ENCODE results near the gene NGEF.

GRCh38 chr2:232877940-232878511 lies 135.0 kb downstream of the NGEF start:
- TF ChIP-seq POLR2A (IDR thresholded peaks at IDR 0.05): no peak
- no peak for TF ChIP-seq CTCF (IDR thresholded peaks at IDR 0.05)
- TF ChIP-seq POLR2AphosphoS5 (IDR thresholded peaks at IDR 0.05): no peak
